BJ (cell line): ENCODE results near the gene LRG1. TPM values are rescaled to one million over a fixed set of nuclear protein-coding genes. Genes with fewer than 3 reads are reported as not detected.

Experiments
- CTCF ChIA-PET: fragments of 350-600 bp; formaldehyde crosslinking; extraction: SDS; loops from one replicate; lab custom pipeline; 2021; ENCODE audit warnings: antibody characterized with exemption, inconsistent platforms; lab: Yijun Ruan, JAX
- POLR2A ChIA-PET: fragments of 300-600 bp; sonication (Branson Sonifier 250); formaldehyde crosslinking; extraction: SDS; loops from one replicate; lab custom pipeline; 2021; ENCODE audit warnings: antibody characterized with exemption; lab: Charles Lee
- DNase-seq: peaks from one replicate; pipeline ENCODE4 v3.0.0-alpha.2; 2011; ENCODE audit warnings: low read depth
- H3K27me3 ChIP-seq: 2 replicates; pipeline ENCODE4 v1.6.0; 2011; ENCODE audit warnings: low read length; ENCODE audit not compliant: control insufficient read depth, insufficient read depth
- H3K36me3 ChIP-seq: 2 replicates; pipeline ENCODE4 v1.5.1; 2011; ENCODE audit warnings: low read length; ENCODE audit not compliant: control insufficient read depth, insufficient read depth
- H3K4me3 ChIP-seq: 2 replicates; pipeline ENCODE4 v1.5.1; 2011; ENCODE audit warnings: low read depth, mild to moderate bottlenecking, control low read depth, low read length
- polyA plus RNA-seq: library from polyadenylated mRNA; depleted of rRNA; stranded (reverse); fragments of >200 nt; gene quantifications from 2 replicates; pipeline ENCODE4 v1.2.3, GENCODE V29; 2011
- TF ChIP-seq, protein P1 (sequence below): IDR thresholded peaks from 2 replicates; pipeline ENCODE4 v1.5.1; 2011; ENCODE audit warnings: low read depth, mild to moderate bottlenecking, control low read depth, inconsistent platforms, low read length, moderate library complexity; ENCODE audit not compliant: insufficient read depth

The LRG1 gene
- polyA plus RNA-seq, 1 experiment, result 0.02 TPM

GRCh38 chr19:4557144-4557970, 17.5 kb upstream of the LRG1 start:
- Histone ChIP-seq H3K4me3 (no peak overlapping the region), H3K36me3 (no peaks in the 10 kb centered on the region), H3K27me3 (no peaks in the 10 kb centered on the region)
- ChIA-PET CTCF (interaction anchor here (0.7 to 2.1 kb wide), 4 partner anchors 10 to 79 kb away, joined by 3 to 7 read pairs (median 4); no protein-coding TSS in a partner anchor), POLR2A (no interaction called here)
- TF ChIP-seq, protein P1, sequence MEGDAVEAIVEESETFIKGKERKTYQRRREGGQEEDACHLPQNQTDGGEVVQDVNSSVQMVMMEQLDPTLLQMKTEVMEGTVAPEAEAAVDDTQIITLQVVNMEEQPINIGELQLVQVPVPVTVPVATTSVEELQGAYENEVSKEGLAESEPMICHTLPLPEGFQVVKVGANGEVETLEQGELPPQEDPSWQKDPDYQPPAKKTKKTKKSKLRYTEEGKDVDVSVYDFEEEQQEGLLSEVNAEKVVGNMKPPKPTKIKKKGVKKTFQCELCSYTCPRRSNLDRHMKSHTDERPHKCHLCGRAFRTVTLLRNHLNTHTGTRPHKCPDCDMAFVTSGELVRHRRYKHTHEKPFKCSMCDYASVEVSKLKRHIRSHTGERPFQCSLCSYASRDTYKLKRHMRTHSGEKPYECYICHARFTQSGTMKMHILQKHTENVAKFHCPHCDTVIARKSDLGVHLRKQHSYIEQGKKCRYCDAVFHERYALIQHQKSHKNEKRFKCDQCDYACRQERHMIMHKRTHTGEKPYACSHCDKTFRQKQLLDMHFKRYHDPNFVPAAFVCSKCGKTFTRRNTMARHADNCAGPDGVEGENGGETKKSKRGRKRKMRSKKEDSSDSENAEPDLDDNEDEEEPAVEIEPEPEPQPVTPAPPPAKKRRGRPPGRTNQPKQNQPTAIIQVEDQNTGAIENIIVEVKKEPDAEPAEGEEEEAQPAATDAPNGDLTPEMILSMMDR, result peak; percentile 25; the same call in 1 of the 2 replicates
- DNase-seq, result no peak

DNA sequence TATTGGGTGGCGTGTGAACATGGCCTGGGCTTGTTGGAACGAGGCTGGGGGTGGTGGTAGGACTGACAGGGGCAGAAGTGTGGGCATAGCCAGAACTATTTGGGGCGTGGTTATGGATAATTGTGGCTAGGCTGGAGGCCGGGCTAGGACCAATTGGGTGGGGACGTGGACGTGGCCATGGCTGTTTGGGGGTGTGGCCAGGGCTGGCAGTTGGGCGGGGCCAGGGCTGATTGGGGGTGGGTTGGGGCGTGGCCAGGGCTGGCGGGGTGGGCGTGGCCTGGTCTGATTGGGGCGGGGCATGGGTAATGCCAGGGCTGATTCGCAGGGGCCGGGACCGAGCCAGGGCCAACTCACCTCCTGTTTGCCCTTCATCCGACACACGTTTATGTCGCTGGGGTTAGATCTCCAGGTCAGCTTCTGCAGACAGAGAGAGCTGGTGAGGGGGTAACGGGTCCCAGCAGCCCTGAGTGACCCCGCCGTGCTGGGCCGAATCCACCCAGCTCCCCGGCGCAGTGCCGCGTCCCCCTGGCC, 16.8 kb upstream of the LRG1 start:
- CTCF ChIA-PET, result interaction anchor here (0.7 to 2.1 kb wide), 4 partner anchors 10 to 80 kb away, joined by 3 to 7 read pairs (median 4); no protein-coding TSS in a partner anchor
- TF ChIP-seq, protein P1, result no peak
- POLR2A ChIA-PET, result no interaction called here

GRCh38 chr19:4555657-4556561, 16.1 kb upstream of the LRG1 start:
- POLR2A ChIA-PET, result interaction anchor here (0.5 kb wide), 1 partner anchor 42 kb away, joined by 3 read pairs; no protein-coding TSS in a partner anchor
- DNase-seq, result no peak

More for the DNA sequence above, 16.8 kb upstream of the LRG1 start:
- no peaks in the 10 kb centered on the region for H3K27me3 ChIP-seq
- H3K36me3 ChIP-seq, result no peaks in the 10 kb centered on the region
- no peak for DNase-seq
- no peak overlapping the region for H3K4me3 ChIP-seq

GRCh38 chr19:4554717-4555116, 14.9 kb upstream of the LRG1 start:
- H3K4me3 ChIP-seq, result no peak overlapping the region
- ChIA-PET POLR2A (no interaction called here), CTCF (interaction anchor here (0.9 to 1.4 kb wide), 3 partner anchors 21 to 82 kb away, joined by 4 to 7 read pairs (median 4); no protein-coding TSS in a partner anchor)
- TF ChIP-seq, protein P1, result no peak
- no peaks in the 10 kb centered on the region for H3K27me3 ChIP-seq
- H3K36me3 ChIP-seq, result no peaks in the 10 kb centered on the region
- no peak for DNase-seq

More at GRCh38 chr19:4555657-4556561, 16.1 kb upstream of the LRG1 start:
- TF ChIP-seq, protein P1, result no peak
- no peak overlapping the region for H3K4me3 ChIP-seq
- H3K36me3 ChIP-seq, result no peaks in the 10 kb centered on the region
- H3K27me3 ChIP-seq, result no peaks in the 10 kb centered on the region
- CTCF ChIA-PET, result interaction anchor here (1.4 to 2.1 kb wide), 3 partner anchors 11 to 81 kb away, joined by 4 to 7 read pairs (median 7); no protein-coding TSS in a partner anchor
